Hypothalamus (tissue), 51 donors: Measurements from ENCODE around the gene FOXF1.

Experiments used
- DNase-seq, 51 donors: peaks; one replicate each; lab custom pipeline; 2025; lab: John Stamatoyannopoulos, UW

Gene FOXF1

GRCh38 chr16:86492267-86492960 is 17.9 kb upstream of the FOXF1 start:
- DNase-seq = no peak

GRCh38 chr16:86492961-86493629 is 17.2 kb upstream of the FOXF1 start:
- DNase-seq = no peak

GRCh38 chr16:86494039-86494564 is 16.2 kb upstream of the FOXF1 start:
- DNase-seq = no peak

GRCh38 chr16:86494565-86495356 is 15.6 kb upstream of the FOXF1 start:
- DNase-seq = no peak

GRCh38 chr16:86495357-86495701 is 15.0 kb upstream of the FOXF1 start:
- no peak for DNase-seq

GRCh38 chr16:86495756-86496261 is 14.5 kb upstream of the FOXF1 start:
- no peak for DNase-seq

- DNase-seq = no peak
Observed at GRCh38 chr16:86496262-86496928, 13.9 kb upstream of the FOXF1 start.

GRCh38 chr16:86496929-86497461 is 13.3 kb upstream of the FOXF1 start:
- DNase-seq = no peak

- DNase-seq = no peak
Observed at GRCh38 chr16:86497551-86498021, 12.7 kb upstream of the FOXF1 start.

- no peak for DNase-seq
Observed at GRCh38 chr16:86498155-86498670, 12.1 kb upstream of the FOXF1 start.

GRCh38 chr16:86498671-86499439 is 11.5 kb upstream of the FOXF1 start:
- no peak for DNase-seq

GRCh38 chr16:86499440-86499786 is 10.9 kb upstream of the FOXF1 start:
- no peak for DNase-seq

- no peak for DNase-seq
Observed at GRCh38 chr16:86499889-86500707, 10.2 kb upstream of the FOXF1 start.

GRCh38 chr16:86500708-86501510 is 9.4 kb upstream of the FOXF1 start:
- DNase-seq = no peak

- DNase-seq = no peak
Observed at GRCh38 chr16:86501989-86502855, 8.1 kb upstream of the FOXF1 start.

- DNase-seq = no peak
Observed at GRCh38 chr16:86502856-86503748, 7.2 kb upstream of the FOXF1 start.
